ENCODE measurements around the gene RBM6. TPM values are rescaled to one million over a fixed set of nuclear protein-coding genes. Genes with fewer than 3 reads are reported as not detected.

The RBM6 gene
- total RNA-seq, 1 experiment from 2014 or later = 69.6 TPM

- intact Hi-C loops (cut with micrococcal nuclease; ENCODE audit: unreplicated experiment) = loop anchor here (1.0 to 2.0 kb wide), 3 partner anchors 69 to 152 kb away; no protein-coding TSS in a partner anchor
- Mint-ChIP-seq H3K4me3 (ENCODE audit: low read depth, unreplicated experiment) (no peak overlapping the region), H3K27ac (ENCODE audit: unreplicated experiment) (no peak overlapping the region), H3K27me3 (ENCODE audit: unreplicated experiment) (no peaks in the 10 kb centered on the region), H3K36me3 (ENCODE audit: insufficient read depth, unreplicated experiment) (peaks cover 64% of the 10 kb centered on the region), H3K4me1 (ENCODE audit: low read depth, unreplicated experiment) (peaks cover 8% of the 10 kb centered on the region), H3K9me3 (ENCODE audit: low read depth, unreplicated experiment) (no peaks in the 10 kb centered on the region)
- no peak for DNase-seq
- CTCF ChIA-PET = interaction anchor here (0.5 to 1.5 kb wide), 2 partner anchors 23 to 69 kb away, joined by 4 to 5 read pairs; no protein-coding TSS in a partner anchor
- BruUV-seq (replicated peaks) = no TSS peak
- TF ChIP-seq, protein P1, sequence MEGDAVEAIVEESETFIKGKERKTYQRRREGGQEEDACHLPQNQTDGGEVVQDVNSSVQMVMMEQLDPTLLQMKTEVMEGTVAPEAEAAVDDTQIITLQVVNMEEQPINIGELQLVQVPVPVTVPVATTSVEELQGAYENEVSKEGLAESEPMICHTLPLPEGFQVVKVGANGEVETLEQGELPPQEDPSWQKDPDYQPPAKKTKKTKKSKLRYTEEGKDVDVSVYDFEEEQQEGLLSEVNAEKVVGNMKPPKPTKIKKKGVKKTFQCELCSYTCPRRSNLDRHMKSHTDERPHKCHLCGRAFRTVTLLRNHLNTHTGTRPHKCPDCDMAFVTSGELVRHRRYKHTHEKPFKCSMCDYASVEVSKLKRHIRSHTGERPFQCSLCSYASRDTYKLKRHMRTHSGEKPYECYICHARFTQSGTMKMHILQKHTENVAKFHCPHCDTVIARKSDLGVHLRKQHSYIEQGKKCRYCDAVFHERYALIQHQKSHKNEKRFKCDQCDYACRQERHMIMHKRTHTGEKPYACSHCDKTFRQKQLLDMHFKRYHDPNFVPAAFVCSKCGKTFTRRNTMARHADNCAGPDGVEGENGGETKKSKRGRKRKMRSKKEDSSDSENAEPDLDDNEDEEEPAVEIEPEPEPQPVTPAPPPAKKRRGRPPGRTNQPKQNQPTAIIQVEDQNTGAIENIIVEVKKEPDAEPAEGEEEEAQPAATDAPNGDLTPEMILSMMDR (IDR thresholded peaks at IDR 0.05; ENCODE audit: unreplicated experiment) = no peak
Measured at GRCh38 chr3:50120364-50121071, 180.6 kb downstream of the RBM6 start.

DNA sequence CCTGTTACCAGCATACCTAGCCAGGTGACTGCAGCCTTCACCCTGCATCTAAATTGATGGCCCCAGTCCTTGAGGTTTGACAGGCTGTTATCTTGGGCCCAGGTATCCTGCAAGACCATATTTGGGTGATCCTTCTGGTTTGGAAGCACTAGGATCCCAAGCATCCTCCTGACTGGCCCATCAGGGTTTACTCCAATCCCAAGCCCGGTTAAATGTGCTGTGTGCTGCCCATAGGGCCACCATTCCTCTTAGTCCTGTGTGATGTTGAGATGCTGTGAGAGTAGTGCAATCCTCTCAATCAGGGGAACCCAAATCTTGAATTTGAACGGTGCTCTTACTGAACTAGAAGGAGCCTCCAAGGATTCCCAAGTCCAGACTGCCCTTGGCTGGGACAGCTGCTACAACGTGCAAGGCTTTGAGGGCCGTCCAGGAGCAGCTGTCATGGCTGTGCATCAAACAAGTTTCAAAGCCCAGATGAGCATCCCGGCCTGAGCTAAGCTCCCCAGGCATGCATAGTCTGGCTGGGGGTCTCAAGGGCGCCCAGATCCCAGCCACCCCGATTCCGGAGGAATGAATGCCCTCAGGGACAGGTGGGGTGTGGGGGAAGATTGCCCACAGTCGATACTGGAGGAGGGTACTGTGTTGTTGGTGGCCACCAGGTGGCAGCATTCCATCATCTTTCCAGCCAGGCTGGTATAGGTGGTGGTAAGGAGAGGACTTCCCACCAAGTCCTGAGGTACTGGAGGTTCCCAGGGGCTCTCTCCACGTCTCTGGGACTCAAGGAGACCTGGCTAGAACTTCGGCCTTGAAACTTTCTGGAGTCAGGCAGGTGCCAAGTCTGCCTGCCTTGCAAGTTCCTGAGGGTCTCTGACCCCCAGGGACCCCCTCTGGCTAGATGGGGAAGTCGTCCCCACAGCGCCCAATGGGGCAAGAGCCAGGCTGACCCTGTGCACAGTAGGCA, 181.4 kb downstream of the RBM6 start:
- TF ChIP-seq, protein P1 (IDR thresholded peaks at IDR 0.05; ENCODE audit: unreplicated experiment) = peak; percentile 59
- no peak overlapping the region for H3K27ac Mint-ChIP-seq (ENCODE audit: unreplicated experiment)
- H3K27me3 Mint-ChIP-seq (ENCODE audit: unreplicated experiment) = no peaks in the 10 kb centered on the region
- no peaks in the 10 kb centered on the region for H3K9me3 Mint-ChIP-seq (ENCODE audit: low read depth, unreplicated experiment)
- H3K4me3 Mint-ChIP-seq (ENCODE audit: low read depth, unreplicated experiment) = no peak overlapping the region
- intact Hi-C loops (cut with micrococcal nuclease; ENCODE audit: unreplicated experiment) = loop anchor here (1.0 to 2.0 kb wide), 3 partner anchors 68 to 151 kb away; no protein-coding TSS in a partner anchor
- H3K36me3 Mint-ChIP-seq (ENCODE audit: insufficient read depth, unreplicated experiment) = peaks cover 58% of the 10 kb centered on the region
- CTCF ChIA-PET = interaction anchor here (0.5 to 1.5 kb wide), 2 partner anchors 23 to 68 kb away, joined by 4 to 5 read pairs; no protein-coding TSS in a partner anchor
- H3K4me1 Mint-ChIP-seq (ENCODE audit: low read depth, unreplicated experiment) = peaks cover 8% of the 10 kb centered on the region
- DNase-seq = peak; percentile 84
- BruUV-seq (replicated peaks) = TSS peak; percentile 22

DNA sequence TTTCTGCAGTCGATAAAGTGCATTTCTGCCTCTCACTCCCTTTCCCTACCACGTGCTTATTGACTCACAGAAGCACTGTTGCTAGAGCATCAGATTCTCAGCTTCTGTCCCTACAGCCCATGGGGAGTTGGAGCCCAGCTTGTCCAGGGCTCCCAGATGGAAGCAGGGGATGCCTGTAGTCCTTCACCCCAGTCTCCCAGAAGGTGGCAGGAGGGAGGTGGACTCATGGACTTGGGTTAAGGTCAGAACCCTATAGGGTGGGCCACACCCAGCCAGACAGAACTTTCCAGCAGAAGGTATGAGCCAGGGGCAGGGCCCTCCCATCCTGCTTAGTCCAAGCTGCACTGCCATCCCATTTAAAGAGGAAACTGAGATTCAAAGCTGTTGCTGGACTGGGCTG, 182.1 kb downstream of the RBM6 start:
- Mint-ChIP-seq H3K27me3 (ENCODE audit: unreplicated experiment) (no peaks in the 10 kb centered on the region), H3K36me3 (ENCODE audit: insufficient read depth, unreplicated experiment) (peaks cover 52% of the 10 kb centered on the region), H3K4me1 (ENCODE audit: low read depth, unreplicated experiment) (peaks cover 8% of the 10 kb centered on the region), H3K4me3 (ENCODE audit: low read depth, unreplicated experiment) (no peak overlapping the region), H3K9me3 (ENCODE audit: low read depth, unreplicated experiment) (no peaks in the 10 kb centered on the region), H3K27ac (ENCODE audit: unreplicated experiment) (peak overlapping the region; percentile 52)
- CTCF ChIA-PET = interaction anchor here (1.3 kb wide), 1 partner anchor 67 kb away, joined by 3 read pairs; no protein-coding TSS in a partner anchor
- TF ChIP-seq, protein P1 (IDR thresholded peaks at IDR 0.05; ENCODE audit: unreplicated experiment) = no peak
- DNase-seq = no peak
- BruUV-seq (replicated peaks) = no TSS peak
- intact Hi-C loops (cut with micrococcal nuclease; ENCODE audit: unreplicated experiment) = no loop called here

DNA sequence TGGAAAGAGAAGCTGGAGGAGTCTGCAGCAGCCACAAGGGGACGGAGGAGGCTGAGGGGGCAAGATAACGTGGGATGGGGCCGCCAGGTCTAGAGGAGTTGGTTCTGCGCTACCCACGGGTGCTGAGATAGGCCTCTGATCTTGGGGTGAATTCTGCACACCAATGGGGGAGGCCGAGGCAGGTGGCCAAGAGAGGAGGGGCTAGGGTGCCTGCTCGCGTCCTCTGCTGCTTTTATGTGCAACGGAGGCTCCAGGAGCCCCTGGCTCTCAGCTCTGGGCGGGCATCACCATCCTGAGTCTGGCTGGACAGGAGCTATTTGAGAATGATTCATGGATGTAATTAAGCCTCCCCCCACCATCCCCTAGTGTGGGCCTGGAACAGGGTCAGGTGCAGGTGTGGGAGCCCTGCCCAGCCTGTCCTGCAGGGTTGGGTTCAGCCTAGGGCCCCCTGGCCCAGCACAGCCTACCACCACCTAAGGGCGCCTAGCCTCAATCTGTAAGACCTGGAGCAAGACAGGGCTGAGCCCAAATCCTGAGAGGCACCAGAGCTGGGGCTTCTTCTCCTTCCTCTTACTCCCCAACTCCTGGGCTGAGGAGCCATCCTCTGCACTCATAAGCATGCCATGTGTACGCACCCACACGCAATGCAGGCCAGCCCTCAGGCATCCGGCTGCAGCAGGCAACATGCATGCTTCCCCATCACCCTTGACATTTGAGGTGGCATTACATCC, 182.9 kb downstream of the RBM6 start:
- peaks cover 48% of the 10 kb centered on the region for H3K36me3 Mint-ChIP-seq (ENCODE audit: insufficient read depth, unreplicated experiment)
- CTCF ChIA-PET = interaction anchor here (0.6 to 1.3 kb wide), 2 partner anchors 66 to 306 kb away, joined by 3 to 5 read pairs; no protein-coding TSS in a partner anchor
- no peak overlapping the region for H3K4me3 Mint-ChIP-seq (ENCODE audit: low read depth, unreplicated experiment)
- peaks cover 8% of the 10 kb centered on the region for H3K4me1 Mint-ChIP-seq (ENCODE audit: low read depth, unreplicated experiment)
- peak overlapping the region; percentile 52 for H3K27ac Mint-ChIP-seq (ENCODE audit: unreplicated experiment)
- no peaks in the 10 kb centered on the region for H3K27me3 Mint-ChIP-seq (ENCODE audit: unreplicated experiment)
- intact Hi-C loops (cut with micrococcal nuclease; ENCODE audit: unreplicated experiment) = no loop called here
- DNase-seq = no peak
- TF ChIP-seq, protein P1 (IDR thresholded peaks at IDR 0.05; ENCODE audit: unreplicated experiment) = no peak
- no peaks in the 10 kb centered on the region for H3K9me3 Mint-ChIP-seq (ENCODE audit: low read depth, unreplicated experiment)
- BruUV-seq (replicated peaks) = no TSS peak
